HG02678 (cell line): Measurements from ENCODE around the gene FOXO3.
A peak's percentile ranks its signal among the peaks of the same experiment; 100 is the strongest.

Experiments used
- ATAC-seq: cut with Tn5 transposase; IDR thresholded peaks from one replicate; pipeline ENCODE4 v1.9.1; 2021; ENCODE audit warnings: mild to moderate bottlenecking, moderate library complexity; ENCODE audit not compliant: unreplicated experiment

The FOXO3 gene

DNA sequence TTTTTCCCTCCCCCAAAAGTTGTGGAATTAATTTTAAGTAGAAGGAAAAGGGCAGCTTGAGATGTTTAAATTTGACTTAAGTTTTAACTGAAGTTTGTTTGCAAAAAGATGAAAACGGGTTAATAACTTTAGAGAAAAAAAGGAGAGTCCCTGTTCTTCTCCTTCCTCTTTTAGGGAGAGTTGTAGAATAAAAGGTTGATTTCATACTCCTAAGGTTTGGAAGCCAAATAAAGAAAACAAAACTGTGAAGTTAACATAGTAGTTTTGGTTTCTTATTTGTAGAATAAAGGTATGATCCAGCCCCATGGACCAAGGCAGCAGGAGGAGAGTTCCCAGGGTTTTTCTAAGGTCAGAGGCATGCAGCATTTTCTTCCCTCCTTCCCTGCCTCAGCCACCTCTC, 33.4 kb downstream of the FOXO3 start:
- ATAC-seq = no peak

DNA sequence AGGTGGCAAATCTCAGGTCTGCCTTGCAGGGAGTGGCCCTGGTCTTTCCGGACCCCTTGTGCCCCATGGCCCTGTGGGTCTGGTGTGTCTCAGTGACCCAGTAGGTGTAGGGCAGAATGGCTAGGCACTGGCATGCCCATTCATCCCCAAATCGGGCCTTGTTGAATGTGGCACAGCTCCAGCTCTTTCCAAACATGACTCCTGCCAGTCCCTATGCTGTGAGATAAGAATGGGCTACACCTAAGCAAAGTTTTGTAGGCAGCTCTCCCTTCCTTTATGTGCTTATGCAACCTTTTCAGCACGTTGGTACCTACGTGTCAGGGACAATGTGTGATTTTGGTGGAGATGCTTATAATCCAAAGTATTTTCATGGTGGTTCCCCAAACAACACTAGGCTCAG, 33.9 kb downstream of the FOXO3 start:
- no peak for ATAC-seq

DNA sequence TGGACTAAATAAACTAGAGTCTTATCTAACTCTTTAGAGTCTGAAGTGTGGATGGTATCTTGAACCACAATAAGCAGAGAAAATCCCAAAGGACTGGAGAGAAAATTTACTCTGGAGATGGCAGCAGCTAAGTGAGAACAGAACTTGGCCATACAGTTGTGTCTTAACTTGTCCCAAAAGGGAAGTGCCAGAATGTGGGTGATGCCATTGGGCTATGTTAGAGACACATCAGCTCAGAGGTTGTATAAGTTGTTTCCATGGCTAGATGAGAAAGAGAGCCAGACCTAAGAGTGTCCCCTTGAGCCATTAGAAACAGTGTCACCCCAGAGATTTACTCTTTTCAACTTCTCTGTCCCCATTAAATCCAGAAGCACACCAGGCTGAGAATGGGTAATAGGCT, 36.2 kb downstream of the FOXO3 start:
- no peak for ATAC-seq

DNA sequence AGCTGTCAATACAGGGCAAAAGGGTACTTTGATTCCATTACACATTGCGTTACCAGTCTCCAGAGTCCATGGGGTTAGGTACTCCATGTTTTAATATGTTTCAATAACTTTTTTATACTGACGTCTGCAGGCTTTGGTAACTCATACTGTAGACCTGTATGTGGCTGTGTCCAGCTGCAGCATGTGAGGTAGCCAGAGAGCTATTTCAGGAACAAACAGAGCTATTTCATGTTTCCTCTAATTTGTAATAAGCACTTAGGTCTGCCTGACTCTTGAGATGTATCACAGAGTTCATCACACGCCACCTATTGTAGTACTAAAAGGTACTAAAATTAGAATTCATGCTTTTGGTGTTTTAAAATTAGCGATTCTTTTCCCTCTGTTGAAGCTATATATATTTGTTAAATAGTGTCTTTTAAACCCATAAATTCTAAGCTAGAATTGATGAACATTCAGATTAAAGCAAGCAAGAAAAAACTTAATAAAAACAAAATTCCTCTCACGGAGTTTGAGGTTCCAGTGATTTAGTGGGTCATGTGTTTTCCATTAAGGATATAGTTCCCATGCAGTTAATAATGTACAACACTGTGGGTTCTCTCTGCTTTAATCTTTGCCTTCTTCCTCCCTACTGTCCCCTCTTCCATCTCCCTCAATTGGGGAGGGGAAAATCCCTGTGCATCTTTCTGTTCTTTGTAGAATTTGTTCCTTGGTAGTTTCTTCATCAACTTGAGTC, 37.0 kb downstream of the FOXO3 start:
- no peak for ATAC-seq

DNA sequence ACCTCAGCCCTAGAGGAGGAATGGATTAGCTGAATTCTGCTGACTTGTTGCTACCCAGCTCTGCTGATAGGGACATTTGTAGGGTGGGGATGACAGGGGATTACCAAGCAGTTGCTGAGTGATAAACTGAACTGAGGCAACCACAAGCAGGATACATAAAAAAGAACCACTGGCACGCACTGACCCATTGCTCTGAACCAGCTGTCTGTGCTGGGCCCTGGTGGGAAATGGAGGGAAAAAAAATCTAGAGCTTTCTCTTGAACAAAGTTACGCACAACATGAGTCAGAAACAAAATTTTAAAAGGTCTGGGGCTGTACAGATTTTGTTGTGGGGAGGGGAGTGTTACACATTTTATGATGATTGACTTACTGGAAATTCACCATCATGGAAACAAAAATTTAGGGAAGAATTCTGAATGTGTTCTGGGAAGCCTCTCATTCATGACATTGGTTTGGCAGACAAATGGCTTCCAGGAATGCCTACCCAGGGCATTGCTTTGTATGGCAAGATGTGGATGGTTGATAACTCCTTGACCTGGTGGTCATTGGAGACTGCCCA, 37.7 kb downstream of the FOXO3 start:
- ATAC-seq = peak; percentile 94

DNA sequence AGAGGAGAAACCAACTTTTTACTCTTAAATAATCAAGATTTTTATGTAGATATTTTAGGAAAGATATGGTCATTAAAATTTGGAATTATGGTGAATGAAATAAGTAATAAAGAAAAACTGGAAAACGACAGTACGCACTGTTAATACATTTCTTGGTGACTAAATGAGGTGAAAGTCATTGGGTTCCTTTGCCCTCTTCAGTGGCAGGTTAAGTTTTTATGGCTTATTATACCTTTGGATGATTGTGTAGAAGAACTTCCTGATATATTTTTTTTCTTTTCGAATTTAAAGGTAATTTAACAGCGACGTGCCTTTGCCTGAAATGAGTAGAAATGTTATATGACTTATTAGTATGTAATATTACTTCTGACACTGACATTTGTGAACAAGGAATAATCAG, 43.4 kb downstream of the FOXO3 start:
- ATAC-seq = no peak

DNA sequence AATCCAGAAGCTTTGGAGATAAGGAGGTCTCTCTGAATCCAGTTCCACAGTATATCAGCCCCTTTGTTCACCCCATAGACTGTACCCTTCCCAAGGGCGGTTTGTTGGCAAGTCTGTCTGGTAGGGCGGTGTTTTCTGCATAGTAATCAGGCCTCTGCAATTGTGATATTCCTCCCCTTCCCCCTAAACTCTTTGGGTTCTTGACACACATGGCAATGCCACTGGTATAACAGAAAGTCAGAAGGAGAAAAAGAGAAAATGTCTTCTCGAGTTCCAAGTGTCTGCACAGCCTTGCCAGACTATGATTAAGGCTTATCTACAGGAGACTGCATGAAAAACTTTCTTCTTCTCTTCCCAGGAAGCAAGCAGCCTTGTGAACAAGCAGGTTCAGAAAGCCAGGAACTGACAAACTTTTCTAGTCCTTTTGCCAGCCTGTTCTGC, 45.6 kb downstream of the FOXO3 start:
- ATAC-seq = no peak

DNA sequence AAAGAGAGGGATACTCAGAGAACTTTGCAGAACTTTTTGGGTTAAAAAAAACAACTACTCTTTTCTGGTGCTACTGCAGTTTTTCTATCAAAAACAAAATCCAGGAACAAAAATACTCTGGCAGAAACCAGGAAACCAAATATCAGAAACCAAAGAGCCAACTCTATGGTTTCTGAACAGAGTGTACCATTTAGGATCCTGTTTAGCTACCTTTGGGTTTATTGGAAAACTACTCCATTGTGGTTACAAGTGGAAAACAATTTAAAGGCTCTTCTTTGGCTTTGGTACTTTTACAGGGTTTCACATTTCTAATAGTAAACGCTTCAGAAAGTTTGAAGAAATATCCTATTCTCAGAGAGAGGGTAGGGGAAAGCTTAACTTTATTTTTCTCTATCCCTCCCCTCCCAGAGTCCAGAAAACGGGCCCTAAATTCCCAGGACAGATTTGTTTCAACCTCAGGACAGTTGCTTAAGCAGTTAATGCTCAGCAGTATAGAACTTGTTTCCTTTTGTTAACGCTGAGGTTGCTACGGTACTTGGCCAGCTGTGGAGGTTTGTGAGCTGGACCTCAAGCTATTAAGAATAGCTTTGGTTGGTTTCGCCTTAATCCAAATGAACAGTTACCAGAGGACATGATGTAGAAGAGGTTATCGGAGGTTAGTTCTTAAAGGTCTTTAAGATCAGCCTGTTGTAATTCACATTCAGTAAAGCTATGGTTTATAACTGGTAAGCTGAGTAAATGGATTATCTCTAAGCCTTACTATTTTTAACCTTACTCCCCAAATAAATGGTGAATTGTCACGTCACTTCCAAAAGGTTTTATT, 47.9 kb downstream of the FOXO3 start:
- ATAC-seq = no peak

DNA sequence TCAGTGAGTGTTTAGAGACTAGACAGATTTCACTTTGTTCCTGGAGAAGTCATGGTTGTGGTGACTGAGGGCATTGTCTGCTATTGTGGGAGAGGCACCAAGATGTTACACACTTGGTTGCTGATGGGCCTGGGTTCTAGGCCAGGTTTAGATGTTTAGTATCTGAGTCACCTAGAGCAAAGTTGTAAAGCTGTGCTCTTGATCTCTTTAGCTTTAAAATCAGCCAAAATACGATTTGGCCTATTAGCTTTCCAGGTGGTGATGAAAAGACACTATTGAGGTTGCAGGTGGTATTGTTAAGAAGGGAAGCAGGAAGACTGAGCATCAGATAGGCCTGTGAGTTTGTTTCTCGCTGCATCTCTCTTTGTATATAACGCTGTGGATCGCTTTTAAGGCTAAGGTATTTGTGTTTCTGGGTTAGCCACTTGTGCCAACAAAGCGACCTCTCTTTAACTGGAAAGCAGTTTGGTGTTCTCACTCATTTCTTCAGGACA, 48.6 kb downstream of the FOXO3 start:
- ATAC-seq = no peak

DNA sequence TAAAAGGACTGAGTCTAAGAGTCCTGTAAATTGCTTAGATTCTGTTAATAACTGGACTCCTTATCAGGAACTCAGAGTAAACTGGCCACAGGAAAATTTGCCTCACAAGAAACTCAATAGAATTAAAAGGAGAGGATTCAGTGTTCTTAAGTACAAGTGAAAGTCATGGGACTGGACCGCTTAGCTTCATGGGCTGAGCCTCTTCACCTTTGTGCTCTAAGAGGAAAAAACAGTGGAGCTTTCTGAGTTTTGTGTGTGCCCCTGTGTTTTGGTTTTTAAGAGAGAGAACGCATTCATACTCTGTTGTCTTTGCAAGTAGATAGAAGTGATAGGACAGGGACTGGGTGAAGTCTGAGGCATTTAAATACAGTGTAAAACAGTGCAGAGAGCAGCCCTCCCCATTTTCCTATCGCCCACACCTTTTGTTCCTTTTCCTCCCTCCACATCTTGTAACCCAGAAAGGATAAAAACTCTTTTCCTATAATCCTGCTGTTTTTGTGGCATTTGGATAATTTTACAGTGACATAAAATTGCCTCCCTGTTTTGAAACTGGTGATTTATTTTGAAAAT, 49.6 kb downstream of the FOXO3 start:
- ATAC-seq = no peak

DNA sequence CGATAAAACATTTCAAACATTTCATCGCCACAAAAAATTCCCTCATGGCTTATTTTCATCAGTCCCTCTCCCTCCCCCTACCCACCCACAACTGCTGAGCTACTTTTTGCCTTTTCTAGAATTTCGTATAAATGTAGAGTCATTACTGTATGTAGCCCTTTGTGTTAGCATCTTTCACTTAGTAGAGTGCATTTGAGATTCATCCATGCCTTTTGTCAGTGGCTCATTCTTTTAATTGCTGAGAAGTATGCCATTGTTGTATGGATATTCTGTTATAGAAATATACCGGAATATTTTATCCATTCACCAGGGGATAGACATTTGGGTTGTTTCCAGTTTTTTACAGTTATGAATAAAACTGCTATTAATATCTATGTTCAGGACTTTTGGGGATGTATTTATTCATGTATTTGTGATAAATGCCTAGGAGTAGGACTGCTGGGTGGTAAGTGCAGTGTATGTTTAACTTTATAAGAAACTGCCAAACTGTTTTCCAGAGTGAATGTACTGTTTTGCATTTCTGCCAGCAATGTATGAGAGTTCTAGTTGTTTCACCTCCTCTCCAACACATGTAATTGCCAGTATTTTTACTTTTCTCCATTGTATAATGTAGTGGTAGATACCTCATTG, 50.4 kb downstream of the FOXO3 start:
- ATAC-seq = no peak

DNA sequence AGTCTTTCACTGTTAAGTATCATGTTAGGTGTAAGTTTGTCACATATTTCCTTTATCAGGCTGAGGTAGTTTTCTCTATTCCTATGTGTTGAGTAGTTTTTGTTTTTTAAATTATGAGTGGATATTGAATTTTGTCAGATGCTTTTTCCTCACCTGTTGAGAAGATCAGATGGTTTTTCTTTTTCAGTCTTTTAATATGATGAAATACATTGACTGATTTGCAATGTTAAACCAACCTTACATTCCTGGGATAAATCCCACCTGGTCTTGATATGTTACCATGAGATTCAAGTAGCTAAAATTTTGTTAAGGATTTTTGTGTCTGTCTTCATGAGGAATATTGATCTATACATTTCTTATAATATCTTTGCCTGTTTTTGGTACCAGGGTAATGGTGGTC, 52.1 kb downstream of the FOXO3 start:
- ATAC-seq = no peak

DNA sequence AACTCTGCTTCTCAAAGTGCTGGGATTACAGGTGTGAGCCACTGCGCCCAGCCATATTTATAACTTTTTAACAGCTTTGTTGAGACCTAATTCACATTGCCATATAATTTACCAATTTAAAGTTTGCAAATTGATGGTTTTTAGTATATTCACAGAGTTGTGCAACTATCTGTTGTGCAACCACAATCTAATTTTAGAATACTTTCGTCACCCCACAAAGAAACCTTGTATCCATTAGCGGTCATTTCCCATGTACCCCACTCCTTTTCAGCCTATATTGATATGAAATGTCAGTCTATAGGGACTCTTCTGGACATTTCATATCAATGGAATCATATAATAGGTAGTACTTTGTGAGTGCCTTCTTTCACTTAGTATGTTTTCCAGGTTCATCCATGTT, 55.8 kb downstream of the FOXO3 start:
- ATAC-seq = no peak

DNA sequence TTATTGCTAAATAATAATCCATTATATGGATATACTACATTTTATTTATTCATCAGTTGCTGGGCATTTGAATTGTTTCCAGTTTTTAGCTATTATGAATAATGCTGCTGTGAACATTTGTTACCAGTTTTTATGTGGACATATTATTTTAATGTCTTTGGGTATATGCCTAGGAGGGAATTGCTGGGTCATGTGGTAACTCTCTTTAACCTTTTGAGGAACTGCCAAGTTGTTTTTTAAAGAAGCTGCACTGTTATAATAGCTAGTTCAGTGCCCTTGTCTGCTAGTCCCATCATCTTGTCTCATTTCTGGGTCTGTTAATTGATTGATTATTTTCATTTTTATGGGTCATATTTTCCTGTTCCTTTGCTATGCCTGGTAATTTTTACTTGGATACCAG, 56.3 kb downstream of the FOXO3 start:
- no peak for ATAC-seq

DNA sequence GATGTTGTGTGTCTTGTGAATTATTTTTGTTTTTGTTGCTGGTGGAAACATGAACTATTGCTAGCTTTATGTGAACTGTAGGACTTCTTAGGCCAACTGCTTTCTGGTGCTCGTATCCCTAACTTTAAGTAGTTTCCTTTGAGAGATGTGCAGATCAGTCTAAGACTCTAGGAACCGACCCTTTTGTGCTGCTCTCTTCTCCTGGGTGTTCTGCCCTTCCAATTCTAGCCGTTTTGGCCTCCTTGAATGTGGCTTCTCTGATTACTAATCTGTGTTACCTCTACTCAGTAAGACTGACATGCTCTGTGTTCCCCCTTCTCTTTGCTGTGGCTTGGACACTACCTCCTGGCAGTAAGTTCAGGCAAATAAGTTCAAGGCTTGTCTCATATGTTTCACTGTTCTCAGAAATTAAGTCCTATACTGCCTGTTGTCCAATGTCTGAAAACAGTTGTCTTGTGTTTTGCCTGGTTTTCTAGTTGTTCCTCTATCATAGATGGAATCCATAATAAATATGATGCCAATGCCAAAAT, 58.0 kb downstream of the FOXO3 start:
- no peak for ATAC-seq

DNA sequence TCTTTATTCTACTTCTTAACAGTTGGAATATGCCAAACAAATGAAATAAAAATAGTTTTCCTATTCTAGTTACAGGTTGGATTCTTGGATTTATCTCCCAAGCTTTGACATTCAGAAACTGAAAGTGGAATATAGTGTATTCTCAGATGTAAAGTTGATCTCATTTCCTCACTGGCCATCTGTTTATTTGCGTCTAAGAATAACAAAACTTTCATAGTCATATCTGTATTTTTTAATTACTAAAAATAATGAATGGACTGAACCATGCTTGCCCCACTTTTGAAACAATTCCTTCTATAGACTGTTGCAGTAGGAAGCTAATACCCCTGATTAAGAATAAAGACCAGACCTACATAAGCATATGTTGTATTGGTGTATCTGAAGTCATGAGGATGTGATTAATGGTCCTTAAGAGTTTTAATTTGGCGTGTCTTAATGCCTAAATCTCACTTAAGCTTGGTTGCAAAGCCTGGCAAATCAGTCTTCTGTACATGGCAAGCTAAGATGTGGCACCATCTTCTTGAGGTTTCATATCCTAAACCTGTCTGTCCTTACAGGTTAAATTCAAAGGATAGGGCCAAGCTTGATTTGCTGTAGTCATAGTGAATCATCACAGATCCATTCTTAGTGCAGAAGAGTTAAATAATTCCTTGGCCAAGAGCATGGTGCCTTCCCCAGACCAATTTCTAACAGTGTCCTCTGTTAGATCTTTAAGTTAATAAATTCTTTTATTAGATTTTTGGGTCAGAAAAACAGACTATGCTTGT, 58.9 kb downstream of the FOXO3 start:
- ATAC-seq = no peak

DNA sequence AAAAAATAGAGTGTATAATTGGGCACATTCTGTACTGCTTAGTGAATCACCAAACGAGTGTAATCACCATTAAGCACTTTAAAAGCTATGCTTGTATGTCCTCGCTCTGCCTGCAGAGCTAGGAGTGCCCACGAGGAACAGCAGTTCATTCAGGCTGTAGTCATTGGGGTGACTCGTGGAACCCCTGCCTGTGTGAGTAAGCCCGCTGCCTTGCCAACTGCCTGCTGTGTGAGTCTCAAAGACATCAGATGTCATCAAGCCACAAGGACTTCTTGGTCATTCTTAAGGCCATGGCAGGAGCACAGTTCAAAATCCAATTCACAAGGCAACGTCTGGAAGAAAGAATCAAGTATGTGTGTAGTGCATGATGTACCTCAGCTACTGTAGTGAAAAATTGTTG, 60.4 kb downstream of the FOXO3 start:
- ATAC-seq = no peak

DNA sequence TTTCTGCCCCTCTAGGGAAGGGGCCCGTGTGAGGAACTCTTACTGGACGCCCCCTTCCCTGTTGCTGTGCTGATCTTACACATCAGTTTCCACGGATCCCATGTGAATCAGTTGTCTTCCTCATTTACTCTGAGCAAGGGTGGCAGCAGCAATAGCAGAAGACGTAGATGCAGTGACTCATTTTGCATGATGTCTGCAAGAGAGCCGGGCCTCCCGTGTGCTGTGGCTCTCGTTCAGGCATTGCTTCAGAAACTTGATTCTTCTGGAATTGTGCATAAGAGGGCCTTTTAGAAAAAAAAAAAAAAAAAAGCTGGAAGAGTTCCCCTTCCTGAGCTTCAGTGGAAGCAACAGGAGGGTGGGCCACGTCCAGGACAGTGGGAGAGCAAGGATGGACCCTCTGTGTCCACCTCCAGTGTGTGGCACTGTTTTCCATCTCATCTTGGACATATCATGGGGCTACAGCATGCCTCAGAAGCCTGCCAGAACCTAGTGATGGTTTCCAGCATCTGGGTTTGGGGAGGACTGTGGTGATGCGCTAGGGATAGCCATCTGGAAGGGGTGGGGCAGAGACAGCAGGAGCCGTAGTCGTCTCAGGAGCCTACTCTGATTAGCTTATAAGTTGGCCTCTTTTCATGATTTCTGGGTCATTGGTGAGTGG, 62.1 kb downstream of the FOXO3 start:
- ATAC-seq = no peak

DNA sequence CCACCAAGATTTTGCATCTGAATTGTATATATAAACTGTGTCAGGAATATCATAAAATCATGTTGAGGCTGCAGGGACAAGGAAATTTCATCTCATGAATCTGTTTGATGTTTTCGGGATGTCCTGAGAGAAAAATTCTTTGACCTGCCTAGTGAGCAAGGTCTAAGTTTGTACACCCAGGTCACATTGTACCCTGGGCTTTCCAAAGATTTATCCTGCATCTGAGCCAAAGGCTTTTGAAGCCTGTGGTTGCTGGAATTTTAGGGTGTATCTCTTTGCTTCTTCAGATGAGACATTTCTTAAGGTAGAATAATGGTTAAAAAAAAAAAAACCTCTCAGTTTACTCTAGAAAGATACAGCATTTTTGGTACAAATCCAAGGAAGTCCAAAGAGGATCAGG, 63.3 kb downstream of the FOXO3 start:
- no peak for ATAC-seq

DNA sequence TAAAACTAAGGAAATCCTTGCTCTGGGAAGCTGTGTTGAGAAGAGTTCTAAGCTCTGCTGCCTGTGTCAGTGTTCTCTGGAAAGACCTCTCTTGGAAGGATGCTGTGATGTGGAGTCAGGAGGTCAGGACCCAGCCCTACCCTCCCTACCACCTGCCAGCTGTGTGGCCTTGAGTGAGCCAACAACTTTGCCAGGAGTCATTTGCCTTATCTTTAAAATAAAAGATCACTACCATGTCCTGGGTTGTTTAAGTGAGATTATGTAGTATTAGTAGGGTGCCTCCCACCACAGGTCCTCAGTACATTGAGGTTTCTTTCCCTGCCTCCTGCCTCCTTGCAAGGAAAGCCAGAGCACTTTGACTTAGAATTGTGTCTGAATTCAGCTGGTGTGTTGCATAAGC, 64.9 kb downstream of the FOXO3 start:
- no peak for ATAC-seq
